ENCODE measurements around the gene NGEF. TPM values are rescaled to one million over a fixed set of nuclear protein-coding genes. Genes with fewer than 3 reads are reported as not detected.
A peak's percentile ranks its signal among the peaks of the same experiment; 100 is the strongest.

NGEF gene
- total RNA-seq, 1 experiment from 2014 or later, result 1.9 TPM

DNA sequence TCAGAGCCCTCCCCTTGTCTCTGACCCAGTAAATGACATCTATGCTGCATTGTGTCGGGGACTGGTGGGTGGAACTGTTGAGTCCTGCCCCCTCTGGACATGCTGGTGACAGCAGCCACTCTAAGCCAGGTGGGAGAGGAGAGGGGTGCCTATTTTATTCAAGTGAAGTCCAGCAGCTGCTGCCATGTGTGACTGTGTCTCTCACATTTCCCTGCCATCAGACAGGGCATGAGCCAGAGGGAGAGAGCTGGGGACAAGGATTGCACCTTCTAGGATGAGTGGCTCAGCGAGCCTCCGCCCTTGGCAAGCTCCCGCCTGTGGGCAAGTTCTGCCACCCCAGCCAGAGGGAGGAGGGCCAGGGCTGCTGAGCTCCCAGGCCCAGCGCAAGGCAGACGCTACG is 13.7 kb downstream of the NGEF start:
- no peak overlapping the region for H4K8ac ChIP-seq (replicated peaks; ENCODE audit: insufficient read length, low read depth, low read length)
- H3K14ac ChIP-seq (ENCODE audit: insufficient read depth, low read length), result no peak overlapping the region
- H2AFZ ChIP-seq (ENCODE audit: low read length), result no peak overlapping the region
- TF ChIP-seq, protein P1, sequence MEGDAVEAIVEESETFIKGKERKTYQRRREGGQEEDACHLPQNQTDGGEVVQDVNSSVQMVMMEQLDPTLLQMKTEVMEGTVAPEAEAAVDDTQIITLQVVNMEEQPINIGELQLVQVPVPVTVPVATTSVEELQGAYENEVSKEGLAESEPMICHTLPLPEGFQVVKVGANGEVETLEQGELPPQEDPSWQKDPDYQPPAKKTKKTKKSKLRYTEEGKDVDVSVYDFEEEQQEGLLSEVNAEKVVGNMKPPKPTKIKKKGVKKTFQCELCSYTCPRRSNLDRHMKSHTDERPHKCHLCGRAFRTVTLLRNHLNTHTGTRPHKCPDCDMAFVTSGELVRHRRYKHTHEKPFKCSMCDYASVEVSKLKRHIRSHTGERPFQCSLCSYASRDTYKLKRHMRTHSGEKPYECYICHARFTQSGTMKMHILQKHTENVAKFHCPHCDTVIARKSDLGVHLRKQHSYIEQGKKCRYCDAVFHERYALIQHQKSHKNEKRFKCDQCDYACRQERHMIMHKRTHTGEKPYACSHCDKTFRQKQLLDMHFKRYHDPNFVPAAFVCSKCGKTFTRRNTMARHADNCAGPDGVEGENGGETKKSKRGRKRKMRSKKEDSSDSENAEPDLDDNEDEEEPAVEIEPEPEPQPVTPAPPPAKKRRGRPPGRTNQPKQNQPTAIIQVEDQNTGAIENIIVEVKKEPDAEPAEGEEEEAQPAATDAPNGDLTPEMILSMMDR (conservative IDR thresholded peaks at IDR 0.05), result peak; percentile 46
- no peak overlapping the region for H2BK20ac ChIP-seq (ENCODE audit: low read depth, low read length, poor library complexity, severe bottlenecking)
- H3K4ac ChIP-seq (ENCODE audit: low read depth, low read length), result no peak overlapping the region
- H3K27me3 ChIP-seq (ENCODE audit: insufficient read depth, low read length), result no peaks in the 10 kb centered on the region
- no peaks in the 10 kb centered on the region for H3K79me1 ChIP-seq (ENCODE audit: insufficient read depth, low read depth, low read length, poor library complexity, severe bottlenecking)
- H3K27me3 Mint-ChIP-seq (ENCODE audit: low read depth), result no peaks in the 10 kb centered on the region
- H2BK120ac ChIP-seq (ENCODE audit: low read depth, low read length, poor library complexity, severe bottlenecking), result no peak overlapping the region
- no peak overlapping the region for H3K18ac ChIP-seq (ENCODE audit: insufficient read length, low read depth, low read length)
- H3K79me2 ChIP-seq (ENCODE audit: insufficient read depth, low read length), result no peaks in the 10 kb centered on the region
- DNase-seq, result no peak
- H3K4me3 Mint-ChIP-seq, result no peak overlapping the region
- no peaks in the 10 kb centered on the region for H4K20me1 ChIP-seq (ENCODE audit: control insufficient read depth, insufficient read depth, insufficient read length)
- no peak overlapping the region for H3K27ac ChIP-seq (ENCODE audit: insufficient read length, low read depth, low read length)
- H2BK12ac ChIP-seq (ENCODE audit: insufficient read length, low read depth, low read length), result no peak overlapping the region
- H2AK5ac ChIP-seq (ENCODE audit: insufficient read length, low read length), result no peak overlapping the region
- no peaks in the 10 kb centered on the region for H3K23me2 ChIP-seq (ENCODE audit: insufficient read length, low read depth, low read length, poor library complexity, severe bottlenecking)
- no peaks in the 10 kb centered on the region for H3K4me1 ChIP-seq (ENCODE audit: insufficient read depth, low read length)
- H3K9me3 ChIP-seq (ENCODE audit: control insufficient read depth, low read depth, low read length), result no peaks in the 10 kb centered on the region
- H3T11ph ChIP-seq (ENCODE audit: low read length), result no peak overlapping the region
- H3K27ac Mint-ChIP-seq, result peak overlapping the region in 2 of 3 experiments; percentile 16 to 58; a peak in 1 of 7 replicates
- H3K9ac ChIP-seq (ENCODE audit: extremely low read depth, insufficient read length, low read length), result no peak overlapping the region
- no peak overlapping the region for H3K4me2 ChIP-seq (ENCODE audit: insufficient read depth, insufficient read length, low read length)
- H3K36me3 Mint-ChIP-seq (ENCODE audit: insufficient read depth in 1 of 3, low read depth in 3 of 3), result no peaks in the 10 kb centered on the region
- no peak overlapping the region for H2BK15ac ChIP-seq (ENCODE audit: low read depth, low read length)
- WGBS (ENCODE audit: extremely low coverage, insufficient read length, low lambda C conversion rate), result no CpG with 5 or more reads among the region's 7 CpGs
- H3K9me3 Mint-ChIP-seq, result no peaks in the 10 kb centered on the region
- no peak overlapping the region for H4K91ac ChIP-seq (ENCODE audit: insufficient read length, low read depth, low read length)
- 0 out of 4 replicates have a peak, but pooled peaks cover 0 to 4% of the 10 kb centered on the region in 2 experiments for H3K4me1 Mint-ChIP-seq
- H2BK5ac ChIP-seq (ENCODE audit: insufficient read length, low read length), result no peak overlapping the region
- H3K23ac ChIP-seq (ENCODE audit: insufficient read length, low read depth, low read length), result no peak overlapping the region
- no peak overlapping the region for H3K56ac ChIP-seq (ENCODE audit: insufficient read length, low read depth, low read length)
- no peak overlapping the region for H4K5ac ChIP-seq (ENCODE audit: insufficient read length, low read depth, low read length)

All from H9 (cell line).